ENCODE measurements around the gene KRT77.
"Not testable (repeated sequence)": the region's sequence is repeated elsewhere in the genome, so short reads cannot be mapped to it uniquely, and the experiment has no call there.

DNA sequence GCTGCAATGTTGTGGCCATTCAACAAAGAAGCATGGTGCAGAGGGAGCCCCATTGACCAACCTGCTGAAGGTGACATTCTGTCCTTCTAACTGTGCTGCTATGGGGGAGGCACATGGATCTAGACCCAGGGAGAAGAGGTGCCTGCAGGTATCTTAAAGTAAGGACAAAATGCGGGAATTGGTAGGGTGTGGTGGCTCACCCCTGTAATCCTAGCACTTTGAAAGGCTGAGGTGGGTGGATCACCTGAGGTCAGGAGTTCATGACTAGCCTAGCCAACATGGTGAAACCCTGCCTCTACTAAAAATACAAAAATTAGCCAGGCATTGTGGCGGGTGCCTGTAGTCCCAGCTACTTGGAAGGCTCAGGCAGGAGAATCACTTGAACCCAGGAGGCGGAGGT, 33.4 kb downstream of the KRT77 start:
- not testable (repeated sequence) for TF ChIP-seq CTCF, POLR2AphosphoS5, POLR2A (IDR thresholded peaks at IDR 0.05)

All from breast epithelium (tissue), 3 donors.